Endothelial cell of umbilical vein (primary cell): ENCODE measurements around the gene CLIP1.

Experiments
- CTCF ChIP-seq, 2 donors: IDR thresholded peaks; 1 replicate in 1 of 2; 2 replicates in 1 of 2; pipeline ENCODE4 v1.5.1; 2011; ENCODE audit warnings: low read length in 2 of 2, mild to moderate bottlenecking in 2 of 2, moderate library complexity in 2 of 2, control low read depth in 1 of 2, inconsistent platforms in 1 of 2, low read depth in 1 of 2; ENCODE audit not compliant: insufficient read depth in 1 of 2; ENCODE audit errors: extremely low read depth in 1 of 2
- EZH2 ChIP-seq: IDR thresholded peaks from 2 replicates; pipeline ENCODE4 v1.6.1; 2012; ENCODE audit warnings: borderline replicate concordance, low read depth, mild to moderate bottlenecking, moderate library complexity, low read length, inconsistent platforms; ENCODE audit not compliant: severe bottlenecking
- GATA2 ChIP-seq: IDR thresholded peaks from 2 replicates; pipeline ENCODE4 v1.7.0; 2011; ENCODE audit warnings: low read depth, mild to moderate bottlenecking, moderate library complexity, mixed read lengths, low read length; ENCODE audit not compliant: insufficient read length, insufficient read depth
- MAX ChIP-seq: IDR thresholded peaks from 2 replicates; pipeline ENCODE4 v1.6.1; 2011; ENCODE audit not compliant: insufficient read depth, insufficient read length
- MYC ChIP-seq: IDR thresholded peaks from one replicate; pipeline ENCODE4 v1.6.1; 2011; ENCODE audit warnings: mild to moderate bottlenecking, low read depth, low read length
- POLR2A ChIP-seq: IDR thresholded peaks from 2 replicates; pipeline ENCODE4 v1.6.1; 2012; ENCODE audit warnings: low read depth, mild to moderate bottlenecking, control low read depth, low read length
- POLR2AphosphoS5 ChIP-seq: IDR thresholded peaks from 2 replicates; pipeline ENCODE4 v1.6.1; 2012; ENCODE audit warnings: low read depth, mild to moderate bottlenecking, control low read depth, low read length, moderate library complexity; ENCODE audit not compliant: insufficient read depth

GRCh38 chr12:122291431-122291830 lies 131.0 kb downstream of the CLIP1 start:
- TF ChIP-seq CTCF (IDR thresholded peaks at IDR 0.05; ENCODE audit: extremely low read depth in 1 of 2, insufficient read depth in 1 of 2, low read depth in 1 of 2, low read length in 2 of 2) (no peak), MAX (no peak), POLR2A (no peak), POLR2AphosphoS5 (no peak), EZH2 (no peak), GATA2 (no peak), MYC (no peak)
